Measurements from ENCODE around the gene FGD6. TPM values are rescaled to one million over a fixed set of nuclear protein-coding genes. Genes with fewer than 3 reads are reported as not detected.

Gene FGD6
- total and polyA plus RNA-seq, 7 donors = 4.2 to 56.6 (median 40.2) TPM

- H3K27ac ChIP-seq = no peak overlapping the region
- TF ChIP-seq, protein P1, sequence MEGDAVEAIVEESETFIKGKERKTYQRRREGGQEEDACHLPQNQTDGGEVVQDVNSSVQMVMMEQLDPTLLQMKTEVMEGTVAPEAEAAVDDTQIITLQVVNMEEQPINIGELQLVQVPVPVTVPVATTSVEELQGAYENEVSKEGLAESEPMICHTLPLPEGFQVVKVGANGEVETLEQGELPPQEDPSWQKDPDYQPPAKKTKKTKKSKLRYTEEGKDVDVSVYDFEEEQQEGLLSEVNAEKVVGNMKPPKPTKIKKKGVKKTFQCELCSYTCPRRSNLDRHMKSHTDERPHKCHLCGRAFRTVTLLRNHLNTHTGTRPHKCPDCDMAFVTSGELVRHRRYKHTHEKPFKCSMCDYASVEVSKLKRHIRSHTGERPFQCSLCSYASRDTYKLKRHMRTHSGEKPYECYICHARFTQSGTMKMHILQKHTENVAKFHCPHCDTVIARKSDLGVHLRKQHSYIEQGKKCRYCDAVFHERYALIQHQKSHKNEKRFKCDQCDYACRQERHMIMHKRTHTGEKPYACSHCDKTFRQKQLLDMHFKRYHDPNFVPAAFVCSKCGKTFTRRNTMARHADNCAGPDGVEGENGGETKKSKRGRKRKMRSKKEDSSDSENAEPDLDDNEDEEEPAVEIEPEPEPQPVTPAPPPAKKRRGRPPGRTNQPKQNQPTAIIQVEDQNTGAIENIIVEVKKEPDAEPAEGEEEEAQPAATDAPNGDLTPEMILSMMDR (IDR thresholded peaks at IDR 0.05) = no peak
- no peak for TF ChIP-seq EP300 (IDR thresholded peaks at IDR 0.05)
- TF ChIP-seq POLR2A (IDR thresholded peaks at IDR 0.05) = no peak
- no peak for TF ChIP-seq POLR2AphosphoS5 (IDR thresholded peaks at IDR 0.05)
- no peak for DNase-seq
- H3K27me3 ChIP-seq = no peaks in the 10 kb centered on the region
- peaks cover 0 to 10% (median 8%) of the 10 kb centered on the region in 4 donors for H3K4me1 ChIP-seq
- H3K36me3 ChIP-seq = no peaks in the 10 kb centered on the region
- intact Hi-C loops (cut with DNase I) = no loop called here
- H3K4me3 ChIP-seq = no peak overlapping the region
- H3K9me3 ChIP-seq = no peaks in the 10 kb centered on the region
These were observed 31.4 kb downstream of the FGD6 start for GRCh38 chr12:95185854-95186253.

DNA sequence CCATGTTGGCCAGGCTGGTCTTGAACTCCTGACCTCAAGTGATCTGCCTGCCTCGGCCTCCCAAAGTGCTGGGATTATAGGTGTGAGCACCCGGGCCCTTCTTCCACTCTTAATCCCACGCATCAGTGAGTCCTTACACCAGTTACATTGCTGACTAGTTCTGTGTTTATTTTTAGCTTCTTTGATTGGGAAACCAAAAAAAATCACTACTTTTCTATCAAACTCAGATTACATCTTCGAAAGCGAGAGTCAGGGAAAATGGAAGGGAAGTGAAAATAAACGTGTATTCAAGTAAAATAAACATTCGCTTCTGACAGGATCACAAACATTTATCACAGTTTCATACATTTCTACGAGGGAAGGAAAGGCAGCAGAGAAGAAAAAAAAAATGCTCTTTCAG lies 32.2 kb downstream of the FGD6 start:
- Histone ChIP-seq H3K4me3 (no peak overlapping the region), H3K27ac (no peak overlapping the region), H3K9me3 (no peaks in the 10 kb centered on the region), H3K36me3 (no peaks in the 10 kb centered on the region), H3K4me1 (peaks cover 0 to 12% (median 10%) of the 10 kb centered on the region in 4 donors), H3K27me3 (no peaks in the 10 kb centered on the region)
- intact Hi-C loops (cut with DNase I) = no loop called here
- WGBS, 2 donors = 87 to 89% methylated on average over 8 of the region's 8 CpGs
- no peak for DNase-seq
- TF ChIP-seq, protein P1 (IDR thresholded peaks at IDR 0.05) = no peak
- no peak for TF ChIP-seq POLR2A (IDR thresholded peaks at IDR 0.05)
- TF ChIP-seq POLR2AphosphoS5 (IDR thresholded peaks at IDR 0.05) = no peak
- TF ChIP-seq EP300 (IDR thresholded peaks at IDR 0.05) = no peak

GRCh38 chr12:95184121-95184520 lies 33.1 kb downstream of the FGD6 start:
- TF ChIP-seq EP300 (IDR thresholded peaks at IDR 0.05) (no peak), POLR2A (IDR thresholded peaks at IDR 0.05) (no peak), POLR2AphosphoS5 (IDR thresholded peaks at IDR 0.05) (no peak)
- TF ChIP-seq, protein P1 (IDR thresholded peaks at IDR 0.05) = no peak
- Histone ChIP-seq H3K9me3 (no peaks in the 10 kb centered on the region), H3K4me1 (peaks cover 0 to 12% (median 10%) of the 10 kb centered on the region in 4 donors), H3K4me3 (no peak overlapping the region), H3K36me3 (no peaks in the 10 kb centered on the region), H3K27ac (no peak overlapping the region), H3K27me3 (no peaks in the 10 kb centered on the region)
- intact Hi-C loops (cut with DNase I) = no loop called here
- DNase-seq = no peak

DNA sequence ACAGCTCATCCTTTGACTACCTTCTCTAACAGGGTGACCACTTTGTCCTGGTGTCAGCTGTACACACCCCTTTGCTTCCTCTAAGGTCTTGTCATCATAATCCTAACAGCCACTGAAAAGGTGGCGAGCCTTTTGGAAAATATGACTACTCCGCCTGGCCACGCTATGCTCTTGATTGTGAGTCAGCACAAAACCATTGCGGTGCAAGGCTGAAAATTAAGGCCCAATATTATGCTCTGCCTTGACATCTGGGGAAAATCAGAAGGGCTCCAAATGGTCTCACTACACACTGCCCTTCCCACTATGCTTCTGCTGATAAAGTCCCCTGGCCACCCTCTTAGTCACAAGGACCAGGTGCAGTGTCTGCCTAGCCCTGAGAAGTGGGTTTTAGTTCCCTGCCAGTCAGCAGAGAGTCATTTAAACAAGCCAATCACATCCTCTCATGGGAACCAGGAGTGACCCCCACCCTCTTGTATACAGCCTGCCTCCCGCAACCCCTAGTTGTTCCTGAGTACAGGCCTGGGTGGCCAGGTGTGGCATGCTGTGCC lies 34.3 kb downstream of the FGD6 start:
- peak overlapping the region in 3 of 4 donors; percentile 56 to 66 (median 56) for H3K27ac ChIP-seq
- no peak overlapping the region for H3K4me3 ChIP-seq
- TF ChIP-seq, protein P1 (IDR thresholded peaks at IDR 0.05) = no peak
- TF ChIP-seq POLR2AphosphoS5 (IDR thresholded peaks at IDR 0.05) = peak in 2 of 4 donors; percentile 17 to 20
- TF ChIP-seq POLR2A (IDR thresholded peaks at IDR 0.05) = no peak
- H3K4me1 ChIP-seq = peaks cover 0 to 12% (median 10%) of the 10 kb centered on the region in 4 donors
- DNase-seq = no peak
- no peaks in the 10 kb centered on the region for H3K9me3 ChIP-seq
- intact Hi-C loops (cut with DNase I) = no loop called here
- H3K36me3 ChIP-seq = no peaks in the 10 kb centered on the region
- no peaks in the 10 kb centered on the region for H3K27me3 ChIP-seq
- WGBS, 2 donors = 70 to 75% methylated on average over 5 of the region's 5 CpGs

- 88 to 92% methylated on average over 2 of the region's 2 CpGs for WGBS, 2 donors
- H3K4me1 ChIP-seq = peaks cover 0 to 12% (median 10%) of the 10 kb centered on the region in 4 donors
- no peak overlapping the region for H3K4me3 ChIP-seq
- H3K27ac ChIP-seq = no peak overlapping the region
- no peaks in the 10 kb centered on the region for H3K27me3 ChIP-seq
- TF ChIP-seq POLR2A (IDR thresholded peaks at IDR 0.05) (no peak), EP300 (IDR thresholded peaks at IDR 0.05) (no peak), POLR2AphosphoS5 (IDR thresholded peaks at IDR 0.05) (no peak)
- TF ChIP-seq, protein P1 (IDR thresholded peaks at IDR 0.05) = no peak
- no peak for DNase-seq
- no peaks in the 10 kb centered on the region for H3K36me3 ChIP-seq
- no peaks in the 10 kb centered on the region for H3K9me3 ChIP-seq
- intact Hi-C loops (cut with DNase I) = no loop called here
These were observed 36.2 kb downstream of the FGD6 start for GRCh38 chr12:95181103-95181502.

Data from sigmoid colon (tissue), 7 donors.